Lower leg skin (tissue), 3 donors: Measurements from ENCODE around the gene UCKL1.

Experiments
- CTCF ChIP-seq, 3 donors: fragments of 450-650 bp; IDR thresholded peaks; one replicate each; pipeline ENCODE4 v1.5.1; 2016; ENCODE audit warnings: antibody characterized with exemption in 3 of 3, mild to moderate bottlenecking in 3 of 3, moderate library complexity in 2 of 3
- POLR2A ChIP-seq, 2 donors: fragments of 450-650 bp; IDR thresholded peaks; one replicate each; pipeline ENCODE4 v1.6.1; 2016 to 2017; ENCODE audit warnings: antibody characterized with exemption in 2 of 2, mild to moderate bottlenecking in 1 of 2, moderate library complexity in 1 of 2

GRCh38 chr20:63973160-63973479, 16.9 kb upstream of the UCKL1 start:
- TF ChIP-seq POLR2A (IDR thresholded peaks at IDR 0.05): no peak
- no peak for TF ChIP-seq CTCF (IDR thresholded peaks at IDR 0.05)
